Mesenchymal stem cell (in vitro differentiated cells and primary cell): ENCODE measurements around the gene ZNF236.

ENCODE experiments used
- DNase-seq: peaks from one replicate; pipeline ENCODE4 v3.0.0-alpha.2; 2013
- H2AFZ ChIP-seq: one replicate; pipeline ENCODE4 v1.6.1; 2013; ENCODE audit warnings: low read depth, mild to moderate bottlenecking, control low read depth, inconsistent platforms, low read length, moderate library complexity
- H2AK5ac ChIP-seq: 2 replicates; pipeline ENCODE4 v1.6.1; 2013; ENCODE audit warnings: low read length, moderate library complexity, mild to moderate bottlenecking, inconsistent platforms; ENCODE audit not compliant: severe bottlenecking
- H2BK120ac ChIP-seq: one replicate; pipeline ENCODE4 v1.6.1; 2013; ENCODE audit warnings: low read depth, mild to moderate bottlenecking, inconsistent platforms, low read length, moderate library complexity
- H2BK12ac ChIP-seq, 2 experiments: one replicate each; pipeline ENCODE4 v1.6.1; 2013; ENCODE audit warnings: inconsistent platforms in 2 of 2, low read length in 2 of 2, mild to moderate bottlenecking in 2 of 2, moderate library complexity in 2 of 2, control low read depth in 1 of 2
- H2BK15ac ChIP-seq: one replicate; pipeline ENCODE4 v1.6.1; 2013; ENCODE audit warnings: mild to moderate bottlenecking, low read depth, inconsistent platforms; ENCODE audit not compliant: poor library complexity, severe bottlenecking
- H2BK5ac ChIP-seq: 2 replicates; pipeline ENCODE4 v1.6.1; 2013; ENCODE audit warnings: low read depth, mild to moderate bottlenecking, low read length, control low read depth, inconsistent platforms; ENCODE audit not compliant: poor library complexity, severe bottlenecking
- H3K14ac ChIP-seq, 2 experiments: one replicate each; pipeline ENCODE4 v1.6.1; 2013; ENCODE audit warnings: inconsistent platforms in 2 of 2, low read length in 2 of 2, control low read depth in 1 of 2, mild to moderate bottlenecking in 1 of 2, moderate library complexity in 1 of 2
- H3K18ac ChIP-seq, 2 experiments: one replicate each; pipeline ENCODE4 v1.6.1; 2013; ENCODE audit warnings: inconsistent platforms in 2 of 2, low read length in 2 of 2, control low read depth in 1 of 2, low read depth in 1 of 2, mild to moderate bottlenecking in 1 of 2
- H3K23ac ChIP-seq, 2 experiments: one replicate each; pipeline ENCODE4 v1.6.1; 2013; ENCODE audit warnings: inconsistent platforms in 2 of 2, low read length in 2 of 2, mild to moderate bottlenecking in 2 of 2, moderate library complexity in 2 of 2, control low read depth in 1 of 2
- H3K27ac ChIP-seq: 2 replicates; pipeline ENCODE4 v1.5.1; 2013; ENCODE audit warnings: mild to moderate bottlenecking, moderate library complexity, low read length, control low read depth, inconsistent platforms; ENCODE audit not compliant: poor library complexity, severe bottlenecking
- H3K27me3 ChIP-seq, 2 experiments: 2 replicates each; pipeline versions ENCODE4 v1.6.1 to v1.7.0; 2013; ENCODE audit warnings: low read length in 2 of 2, mild to moderate bottlenecking in 2 of 2, moderate library complexity in 2 of 2, control low read depth in 1 of 2, inconsistent platforms in 1 of 2; ENCODE audit not compliant: control insufficient read depth in 1 of 2, insufficient read depth in 1 of 2
- H3K36me3 ChIP-seq, 2 experiments: 2 replicates each; pipeline versions ENCODE4 v1.6.1 to v1.7.0; 2013; ENCODE audit warnings: low read length in 2 of 2, control low read depth in 1 of 2, inconsistent platforms in 1 of 2, low read depth in 1 of 2, mild to moderate bottlenecking in 1 of 2; ENCODE audit not compliant: insufficient read depth in 2 of 2, control insufficient read depth in 1 of 2
- H3K4ac ChIP-seq, 2 experiments: one replicate each; pipeline ENCODE4 v1.6.1; 2013; ENCODE audit warnings: inconsistent platforms in 2 of 2, low read length in 2 of 2, mild to moderate bottlenecking in 2 of 2, moderate library complexity in 2 of 2, control low read depth in 1 of 2, low read depth in 1 of 2
- H3K4me1 ChIP-seq: 2 replicates; pipeline ENCODE4 v1.6.1; 2013; ENCODE audit warnings: low read depth, low read length, control low read depth; ENCODE audit not compliant: control insufficient read depth, insufficient read depth
- H3K4me2 ChIP-seq: 2 replicates; pipeline ENCODE4 v1.6.1; 2013; ENCODE audit warnings: low read length, mild to moderate bottlenecking, inconsistent platforms; ENCODE audit not compliant: poor library complexity, severe bottlenecking
- H3K4me3 ChIP-seq, 2 experiments: 2 replicates each; pipeline versions ENCODE4 v1.5.1 to v1.7.0; 2013; ENCODE audit warnings: low read length in 2 of 2, mild to moderate bottlenecking in 2 of 2, control low read depth in 1 of 2, low read depth in 1 of 2; ENCODE audit not compliant: insufficient read depth in 1 of 2
- H3K79me1 ChIP-seq: replicated peaks from 2 replicates; pipeline ENCODE4 v1.6.1; 2013; ENCODE audit warnings: mild to moderate bottlenecking, control low read depth, low read length, inconsistent platforms; ENCODE audit not compliant: poor library complexity, severe bottlenecking
- H3K9ac ChIP-seq: 2 replicates; pipeline ENCODE4 v1.7.0; 2013; ENCODE audit warnings: mild to moderate bottlenecking, low read length, moderate library complexity
- H3K9me3 ChIP-seq: 2 replicates; pipeline ENCODE4 v1.7.0; 2013; ENCODE audit warnings: mild to moderate bottlenecking, low read length; ENCODE audit not compliant: control insufficient read depth
- H4K8ac ChIP-seq: one replicate; pipeline ENCODE4 v1.6.1; 2013; ENCODE audit warnings: inconsistent platforms, mild to moderate bottlenecking, low read length, moderate library complexity
- H4K91ac ChIP-seq: one replicate; pipeline ENCODE4 v1.6.1; 2013; ENCODE audit warnings: mild to moderate bottlenecking, low read length, inconsistent platforms
- WGBS: methylation state at CpG from one replicate; pipeline ENCODE4 v1.1.7; 2013; ENCODE audit warnings: mixed read lengths; 5-methylcytosine and 5-hydroxymethylcytosine counted together

Gene ZNF236

GRCh38 chr18:76975577-76976110 lies 153.3 kb downstream of the ZNF236 start:
- H2BK5ac ChIP-seq: no peak overlapping the region
- no peak overlapping the region for H2BK120ac ChIP-seq
- H3K27me3 ChIP-seq: no peaks in the 10 kb centered on the region
- no peak overlapping the region for H3K9ac ChIP-seq
- no peak overlapping the region for H2AFZ ChIP-seq
- H3K4me3 ChIP-seq: no peak overlapping the region
- H3K79me1 ChIP-seq: no peaks in the 10 kb centered on the region
- no peak overlapping the region for H2BK12ac ChIP-seq
- DNase-seq: no peak
- H4K8ac ChIP-seq: no peak overlapping the region
- H3K4ac ChIP-seq: no peak overlapping the region
- no peak overlapping the region for H4K91ac ChIP-seq
- H3K18ac ChIP-seq: no peak overlapping the region
- H3K14ac ChIP-seq: no peak overlapping the region
- H3K36me3 ChIP-seq: peaks cover 30 to 34% of the 10 kb centered on the region in 2 experiments
- H3K4me2 ChIP-seq: no peak overlapping the region
- no peak overlapping the region for H2AK5ac ChIP-seq
- H3K27ac ChIP-seq: no peak overlapping the region
- no peak overlapping the region for H3K23ac ChIP-seq
- WGBS: 96% methylated on average over 14 of the region's 14 CpGs
- H3K4me1 ChIP-seq: peaks cover 2% of the 10 kb centered on the region
- no peaks in the 10 kb centered on the region for H3K9me3 ChIP-seq
- H2BK15ac ChIP-seq: no peak overlapping the region

DNA sequence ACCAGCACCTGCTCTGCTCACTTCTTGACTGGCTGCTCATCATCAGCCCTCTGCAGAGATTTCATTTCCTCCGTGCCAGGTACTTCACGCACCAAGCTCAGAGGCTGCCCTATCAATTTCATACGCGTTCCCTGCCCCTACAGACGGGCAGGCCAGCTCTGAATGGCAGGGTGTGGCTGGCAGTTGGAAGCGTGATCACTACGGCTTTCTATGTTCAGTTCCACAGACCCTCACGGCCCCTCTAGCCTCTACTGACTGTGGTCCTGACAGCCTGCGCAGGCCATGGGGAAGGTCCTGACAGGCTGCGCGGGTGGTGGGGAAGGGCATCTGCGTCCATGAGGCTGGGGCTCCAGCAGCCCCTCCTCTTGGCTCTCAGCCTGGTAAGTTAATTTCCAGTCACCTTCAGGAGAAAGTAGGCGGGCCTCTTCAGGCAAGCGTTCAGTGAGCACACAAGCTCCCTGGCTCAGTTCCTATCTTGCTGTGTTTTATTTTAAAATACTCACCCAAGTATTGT lies 154.8 kb downstream of the ZNF236 start:
- Histone ChIP-seq H3K27ac (no peak overlapping the region), H3K4me1 (peaks cover 2% of the 10 kb centered on the region), H2AK5ac (no peak overlapping the region), H3K9me3 (no peaks in the 10 kb centered on the region), H3K4me2 (no peak overlapping the region), H2BK12ac (no peak overlapping the region), H3K18ac (no peak overlapping the region), H2BK120ac (no peak overlapping the region), H3K4ac (no peak overlapping the region), H3K9ac (no peak overlapping the region), H2AFZ (no peak overlapping the region), H4K91ac (no peak overlapping the region), H3K27me3 (no peaks in the 10 kb centered on the region), H3K36me3 (peaks cover 30 to 34% of the 10 kb centered on the region in 2 experiments), H3K23ac (no peak overlapping the region), H4K8ac (no peak overlapping the region), H3K79me1 (no peaks in the 10 kb centered on the region), H2BK15ac (no peak overlapping the region), H2BK5ac (no peak overlapping the region), H3K4me3 (no peak overlapping the region), H3K14ac (no peak overlapping the region)
- 97% methylated on average over 12 of the region's 14 CpGs for WGBS
- no peak for DNase-seq

GRCh38 chr18:76977684-76978232 lies 155.4 kb downstream of the ZNF236 start:
- H3K79me1 ChIP-seq: no peaks in the 10 kb centered on the region
- H3K4me1 ChIP-seq: peaks cover 2% of the 10 kb centered on the region
- no peak overlapping the region for H3K4me2 ChIP-seq
- no peak overlapping the region for H2AK5ac ChIP-seq
- no peak overlapping the region for H3K27ac ChIP-seq
- no peak overlapping the region for H3K18ac ChIP-seq
- no peak overlapping the region for H3K9ac ChIP-seq
- H4K91ac ChIP-seq: no peak overlapping the region
- H2BK5ac ChIP-seq: no peak overlapping the region
- no peak overlapping the region for H2BK15ac ChIP-seq
- H3K4me3 ChIP-seq: no peak overlapping the region
- H3K36me3 ChIP-seq: peaks cover 28 to 34% of the 10 kb centered on the region in 2 experiments
- H2BK12ac ChIP-seq: no peak overlapping the region
- no peak overlapping the region for H2BK120ac ChIP-seq
- DNase-seq: no peak
- no peak overlapping the region for H4K8ac ChIP-seq
- no peak overlapping the region for H3K14ac ChIP-seq
- H3K9me3 ChIP-seq: no peaks in the 10 kb centered on the region
- no peak overlapping the region for H2AFZ ChIP-seq
- WGBS: 90% methylated on average over 11 of the region's 11 CpGs
- no peaks in the 10 kb centered on the region for H3K27me3 ChIP-seq
- no peak overlapping the region for H3K23ac ChIP-seq
- no peak overlapping the region for H3K4ac ChIP-seq

GRCh38 chr18:76978616-76979015 lies 156.3 kb downstream of the ZNF236 start:
- Histone ChIP-seq H3K9me3 (no peaks in the 10 kb centered on the region), H2AK5ac (no peak overlapping the region), H3K27ac (no peak overlapping the region), H3K4me2 (no peak overlapping the region), H2BK120ac (no peak overlapping the region), H2BK5ac (no peak overlapping the region), H3K79me1 (no peaks in the 10 kb centered on the region), H2AFZ (no peak overlapping the region), H2BK12ac (no peak overlapping the region), H3K9ac (no peak overlapping the region), H3K18ac (no peak overlapping the region), H4K91ac (no peak overlapping the region), H3K36me3 (peaks cover 25 to 27% of the 10 kb centered on the region in 2 experiments), H3K4me1 (peaks cover 5% of the 10 kb centered on the region), H3K23ac (no peak overlapping the region), H4K8ac (no peak overlapping the region), H3K27me3 (no peaks in the 10 kb centered on the region), H3K4ac (no peak overlapping the region), H3K14ac (no peak overlapping the region), H2BK15ac (no peak overlapping the region), H3K4me3 (no peak overlapping the region)
- WGBS: 96% methylated on average over 13 of the region's 14 CpGs
- DNase-seq: no peak
